GM23338 (cell line): Measurements from ENCODE around the gene MYO7B. TPM values are rescaled to one million over a fixed set of nuclear protein-coding genes. Genes with fewer than 3 reads are reported as not detected.

Experiments
- ATAC-seq: fragments of 200-7000 bp; cut with Tn5 transposase; 3 replicates; pipeline ENCODE4 v1.9.1; 2020
- DNase-seq: peaks from one replicate; pipeline ENCODE4 v3.0.0-alpha.2; 2015; ENCODE audit warnings: low spot score
- H2AFZ ChIP-seq: fragments of 200-600 bp; sonication (generic); 2 replicates; pipeline ENCODE4 v1.8.0; 2016; ENCODE audit warnings: antibody characterized with exemption, mild to moderate bottlenecking, moderate library complexity
- H3F3A ChIP-seq: fragments of 200-600 bp; sonication (generic); replicated peaks from 2 replicates; pipeline ENCODE4 v1.8.0; 2017; ENCODE audit warnings: antibody characterized with exemption, mixed run types, low read depth
- H3K27ac ChIP-seq: fragments of 200-600 bp; sonication (generic); 2 replicates; pipeline ENCODE4 v1.6.1; 2016; ENCODE audit warnings: low read depth
- H3K27me3 ChIP-seq: fragments of 200-600 bp; sonication (generic); 2 replicates; pipeline ENCODE4 v1.8.0; 2016; ENCODE audit warnings: mild to moderate bottlenecking, mixed run types, moderate library complexity; ENCODE audit not compliant: insufficient read depth
- H3K36me3 ChIP-seq: fragments of 200-600 bp; sonication (generic); 2 replicates; pipeline ENCODE4 v1.8.0; 2016; ENCODE audit warnings: mild to moderate bottlenecking; ENCODE audit not compliant: insufficient read depth
- H3K4me1 ChIP-seq: fragments of 200-600 bp; sonication (generic); 2 replicates; pipeline ENCODE4 v1.8.0; 2016; ENCODE audit warnings: mild to moderate bottlenecking, moderate library complexity; ENCODE audit not compliant: insufficient read depth
- H3K4me2 ChIP-seq: fragments of 200-600 bp; sonication (generic); 2 replicates; pipeline ENCODE4 v1.7.1; 2017; ENCODE audit warnings: mixed run types
- H3K4me3 ChIP-seq: fragments of 200-600 bp; sonication (generic); 2 replicates; pipeline ENCODE4 v1.6.1; 2016; ENCODE audit warnings: mixed run types
- H3K79me2 ChIP-seq: fragments of 200-600 bp; sonication (generic); replicated peaks from 2 replicates; pipeline ENCODE4 v1.8.0; 2017; ENCODE audit warnings: mild to moderate bottlenecking; ENCODE audit not compliant: insufficient read depth
- H3K9me2 ChIP-seq: fragments of 200-600 bp; sonication (generic); 2 replicates; pipeline ENCODE4 v1.8.0; 2017; ENCODE audit not compliant: insufficient read depth
- H4K20me1 ChIP-seq: fragments of 200-600 bp; sonication (generic); replicated peaks from 2 replicates; pipeline ENCODE4 v1.8.0; 2017; ENCODE audit warnings: mild to moderate bottlenecking; ENCODE audit not compliant: insufficient read depth
- H3K27ac Mint-ChIP-seq: 2 replicates; pipeline ENCODE4 v1.8.0; 2020; ENCODE audit warnings: inconsistent platforms, mild to moderate bottlenecking, moderate library complexity, mixed read lengths
- H3K27me3 Mint-ChIP-seq: 3 replicates; pipeline ENCODE4 v1.8.0; 2022; ENCODE audit warnings: low read depth, mild to moderate bottlenecking, moderate library complexity, mixed read lengths, inconsistent platforms; ENCODE audit not compliant: insufficient read depth, poor library complexity
- H3K36me3 Mint-ChIP-seq: 3 replicates; pipeline ENCODE4 v1.8.0; 2021; ENCODE audit warnings: low read depth, mild to moderate bottlenecking, inconsistent platforms, moderate library complexity, mixed read lengths
- H3K4me1 Mint-ChIP-seq: 3 replicates; pipeline ENCODE4 v1.8.0; 2020; ENCODE audit warnings: mild to moderate bottlenecking, inconsistent platforms, mixed read lengths
- H3K4me3 Mint-ChIP-seq: 3 replicates; pipeline ENCODE4 v1.8.0; 2021; ENCODE audit warnings: moderate library complexity, mild to moderate bottlenecking, inconsistent platforms, mixed read lengths
- H3K9me3 Mint-ChIP-seq: 3 replicates; pipeline ENCODE4 v1.8.0; 2020; ENCODE audit warnings: moderate library complexity, mild to moderate bottlenecking, inconsistent platforms, mixed read lengths
- CREB1 ChIP-seq: fragments of 250-450 bp; sonication (Bioruptor Pico); IDR thresholded peaks from 2 replicates; pipeline ENCODE4 v1.5.0; 2020; ENCODE audit warnings: low read depth, mild to moderate bottlenecking, moderate library complexity
- EZH2phosphoT487 ChIP-seq: fragments of 200-600 bp; sonication (generic); IDR thresholded peaks from one replicate; pipeline ENCODE4 v1.8.1; 2018; ENCODE audit warnings: antibody characterized with exemption; ENCODE audit not compliant: unreplicated experiment
- JUNB ChIP-seq: IDR thresholded peaks from one replicate; pipeline ENCODE4 v1.6.1; 2016; ENCODE audit warnings: antibody characterized with exemption; ENCODE audit not compliant: unreplicated experiment
- ZNF114 ChIP-seq: fragments of 250-450 bp; sonication (Bioruptor Pico); IDR thresholded peaks from 2 replicates; pipeline ENCODE4 v1.5.0; 2020; ENCODE audit warnings: mild to moderate bottlenecking, moderate library complexity
- polyA plus RNA-seq: library from polyadenylated mRNA; unstranded; fragments of >200 nt; fragmentation: Nextera tagmentation; extraction: Ambion mirVana; gene quantifications from 2 replicates; pipeline ENCODE4 v1.2.1, GENCODE V29; 2016
- total RNA-seq: library from RNA; depleted of rRNA; stranded (reverse); fragments of >200 nt; shearing (Covaris generic); gene quantifications from 2 replicates; pipeline ENCODE4 v1.2.3, GENCODE V29; 2014
- TF ChIP-seq, protein P1 (sequence below): IDR thresholded peaks from one replicate; pipeline ENCODE4 v1.6.1; 2018; ENCODE audit warnings: antibody characterized with exemption; ENCODE audit not compliant: unreplicated experiment
- TF ChIP-seq, protein P2 (sequence below): IDR thresholded peaks from 2 replicates; pipeline ENCODE4 v1.6.1; 2016; ENCODE audit warnings: antibody characterized with exemption

Gene MYO7B
- total and polyA plus RNA-seq, 2 experiments from 2014 or later, result not detected

DNA sequence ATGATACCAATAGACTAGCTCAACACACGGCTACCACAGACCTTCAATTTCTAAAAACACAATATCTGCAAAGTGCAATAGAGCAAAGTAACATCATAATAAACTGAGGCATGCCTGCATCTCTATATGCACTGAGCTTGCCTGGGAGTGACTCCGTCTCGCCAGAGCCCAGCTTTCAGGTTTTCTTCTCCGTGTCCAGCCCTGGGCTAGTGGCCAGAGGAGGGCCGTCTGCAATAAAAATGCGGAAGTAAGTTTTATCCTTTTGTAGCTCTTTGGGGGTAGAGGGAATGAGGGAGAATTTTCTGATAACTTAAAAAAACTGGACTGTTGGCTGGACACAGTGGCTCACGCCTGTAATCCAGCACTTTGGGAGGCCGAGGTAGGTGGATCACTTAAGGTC, 69.5 kb downstream of the MYO7B start (continued):
- TF ChIP-seq, protein P1, sequence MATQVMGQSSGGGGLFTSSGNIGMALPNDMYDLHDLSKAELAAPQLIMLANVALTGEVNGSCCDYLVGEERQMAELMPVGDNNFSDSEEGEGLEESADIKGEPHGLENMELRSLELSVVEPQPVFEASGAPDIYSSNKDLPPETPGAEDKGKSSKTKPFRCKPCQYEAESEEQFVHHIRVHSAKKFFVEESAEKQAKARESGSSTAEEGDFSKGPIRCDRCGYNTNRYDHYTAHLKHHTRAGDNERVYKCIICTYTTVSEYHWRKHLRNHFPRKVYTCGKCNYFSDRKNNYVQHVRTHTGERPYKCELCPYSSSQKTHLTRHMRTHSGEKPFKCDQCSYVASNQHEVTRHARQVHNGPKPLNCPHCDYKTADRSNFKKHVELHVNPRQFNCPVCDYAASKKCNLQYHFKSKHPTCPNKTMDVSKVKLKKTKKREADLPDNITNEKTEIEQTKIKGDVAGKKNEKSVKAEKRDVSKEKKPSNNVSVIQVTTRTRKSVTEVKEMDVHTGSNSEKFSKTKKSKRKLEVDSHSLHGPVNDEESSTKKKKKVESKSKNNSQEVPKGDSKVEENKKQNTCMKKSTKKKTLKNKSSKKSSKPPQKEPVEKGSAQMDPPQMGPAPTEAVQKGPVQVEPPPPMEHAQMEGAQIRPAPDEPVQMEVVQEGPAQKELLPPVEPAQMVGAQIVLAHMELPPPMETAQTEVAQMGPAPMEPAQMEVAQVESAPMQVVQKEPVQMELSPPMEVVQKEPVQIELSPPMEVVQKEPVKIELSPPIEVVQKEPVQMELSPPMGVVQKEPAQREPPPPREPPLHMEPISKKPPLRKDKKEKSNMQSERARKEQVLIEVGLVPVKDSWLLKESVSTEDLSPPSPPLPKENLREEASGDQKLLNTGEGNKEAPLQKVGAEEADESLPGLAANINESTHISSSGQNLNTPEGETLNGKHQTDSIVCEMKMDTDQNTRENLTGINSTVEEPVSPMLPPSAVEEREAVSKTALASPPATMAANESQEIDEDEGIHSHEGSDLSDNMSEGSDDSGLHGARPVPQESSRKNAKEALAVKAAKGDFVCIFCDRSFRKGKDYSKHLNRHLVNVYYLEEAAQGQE, result no peak
- TF ChIP-seq ZNF114 (no peak), JUNB (no peak), CREB1 (CRISPR knock-in tag) (no peak)

DNA sequence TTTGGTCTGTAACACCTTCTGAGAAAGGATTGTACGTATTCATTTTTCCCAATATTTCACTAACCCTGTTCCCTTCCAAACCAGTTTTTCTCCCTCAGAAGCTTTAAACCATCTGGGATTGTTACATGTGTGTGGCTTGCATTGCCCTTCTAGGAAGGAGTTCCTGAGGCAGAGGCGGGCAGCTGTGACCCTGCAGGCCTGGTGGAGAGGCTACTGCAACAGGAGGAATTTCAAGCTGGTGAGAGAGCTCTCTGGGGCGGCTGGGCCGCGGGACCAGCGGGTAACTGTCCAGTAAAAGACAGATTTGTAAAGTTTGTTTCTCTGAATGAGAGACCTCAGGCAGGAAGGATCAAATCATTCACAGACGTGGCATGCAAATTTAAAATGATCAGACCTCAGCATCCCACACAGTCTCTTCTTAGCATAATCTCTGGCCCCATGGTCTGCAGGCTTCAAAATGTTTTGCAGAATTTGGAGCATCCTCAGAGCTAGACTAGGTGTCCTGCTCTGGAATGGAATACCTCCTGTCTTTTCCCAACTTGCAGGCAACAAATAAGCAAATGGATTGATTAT, 70.3 kb downstream of the MYO7B start:
- H3K36me3 ChIP-seq, result no peaks in the 10 kb centered on the region
- no peaks in the 10 kb centered on the region for H3K27me3 ChIP-seq
- H4K20me1 ChIP-seq, result no peaks in the 10 kb centered on the region
- Mint-ChIP-seq H3K4me3 (no peak overlapping the region), H3K27ac (no peak overlapping the region), H3K9me3 (no peaks in the 10 kb centered on the region), H3K36me3 (no peaks in the 10 kb centered on the region), H3K4me1 (no peaks in the 10 kb centered on the region), H3K27me3 (peaks cover 7% of the 10 kb centered on the region)
- H3K79me2 ChIP-seq, result no peaks in the 10 kb centered on the region
- no peak for ATAC-seq
- H2AFZ ChIP-seq, result peak overlapping the region; percentile 5; the same call in 1 of the 2 replicates
- no peak for TF ChIP-seq JUNB
- H3K4me2 ChIP-seq, result no peak overlapping the region
- no peak for DNase-seq
- H3K4me1 ChIP-seq, result no peaks in the 10 kb centered on the region
- H3F3A ChIP-seq, result no peaks in the 10 kb centered on the region
- no peaks in the 10 kb centered on the region for H3K9me2 ChIP-seq
- no peak overlapping the region for H3K4me3 ChIP-seq
- H3K27ac ChIP-seq, result no peak overlapping the region

DNA sequence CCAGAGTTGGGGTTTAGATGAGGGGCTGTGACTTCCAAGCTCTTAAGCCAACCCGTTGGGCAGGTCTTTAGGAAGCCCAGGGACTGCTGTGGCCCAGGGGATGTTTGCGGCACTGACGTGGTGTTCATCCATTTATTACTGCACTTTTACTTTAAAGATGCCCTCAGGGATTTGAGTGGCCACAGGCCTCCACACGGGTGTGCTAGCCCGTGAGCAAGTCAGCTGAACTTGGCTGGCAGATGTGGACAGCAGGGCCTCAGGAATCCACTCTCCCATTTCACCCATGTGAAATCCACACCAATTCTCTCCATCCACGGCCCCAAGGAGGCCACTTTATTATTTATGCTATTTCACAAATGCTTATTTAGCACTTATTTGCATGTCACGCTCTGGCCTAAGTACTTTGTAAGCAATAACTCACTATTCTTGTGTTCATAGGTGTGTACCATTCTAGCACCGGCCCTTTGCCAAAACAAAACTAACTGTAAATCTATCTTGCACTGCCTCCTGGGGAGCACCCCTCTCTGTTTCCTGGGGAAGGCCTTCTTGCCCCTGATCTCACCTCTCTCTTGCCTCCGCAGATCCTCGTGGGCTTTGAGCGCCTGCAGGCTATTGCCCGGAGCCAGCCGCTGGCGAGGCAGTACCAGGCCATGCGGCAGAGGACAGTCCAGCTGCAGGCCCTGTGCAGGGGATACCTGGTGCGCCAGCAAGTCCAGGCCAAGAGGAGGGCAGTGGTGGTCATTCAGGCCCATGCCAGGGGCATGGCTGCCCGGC, 71.3 kb downstream of the MYO7B start:
- Histone ChIP-seq H3K4me1 (no peaks in the 10 kb centered on the region), H4K20me1 (no peaks in the 10 kb centered on the region), H3K4me3 (no peak overlapping the region), H3K79me2 (no peaks in the 10 kb centered on the region), H3K27me3 (no peaks in the 10 kb centered on the region), H3F3A (no peaks in the 10 kb centered on the region), H2AFZ (no peak overlapping the region), H3K27ac (no peak overlapping the region), H3K36me3 (no peaks in the 10 kb centered on the region), H3K9me2 (no peaks in the 10 kb centered on the region), H3K4me2 (no peak overlapping the region)
- no peaks in the 10 kb centered on the region for H3K36me3 Mint-ChIP-seq
- DNase-seq (no peak), ATAC-seq (no peak)
- H3K4me3 Mint-ChIP-seq, result no peak overlapping the region
- no peaks in the 10 kb centered on the region for H3K4me1 Mint-ChIP-seq
- TF ChIP-seq, protein P2, sequence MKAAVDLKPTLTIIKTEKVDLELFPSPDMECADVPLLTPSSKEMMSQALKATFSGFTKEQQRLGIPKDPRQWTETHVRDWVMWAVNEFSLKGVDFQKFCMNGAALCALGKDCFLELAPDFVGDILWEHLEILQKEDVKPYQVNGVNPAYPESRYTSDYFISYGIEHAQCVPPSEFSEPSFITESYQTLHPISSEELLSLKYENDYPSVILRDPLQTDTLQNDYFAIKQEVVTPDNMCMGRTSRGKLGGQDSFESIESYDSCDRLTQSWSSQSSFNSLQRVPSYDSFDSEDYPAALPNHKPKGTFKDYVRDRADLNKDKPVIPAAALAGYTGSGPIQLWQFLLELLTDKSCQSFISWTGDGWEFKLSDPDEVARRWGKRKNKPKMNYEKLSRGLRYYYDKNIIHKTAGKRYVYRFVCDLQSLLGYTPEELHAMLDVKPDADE, result no peak
- no peak for TF ChIP-seq EZH2phosphoT487
- H3K27me3 Mint-ChIP-seq, result peaks cover 13% of the 10 kb centered on the region
- no peaks in the 10 kb centered on the region for H3K9me3 Mint-ChIP-seq
- H3K27ac Mint-ChIP-seq, result no peak overlapping the region
